Fibroblast of the conjunctiva (primary cell): ENCODE measurements around the gene ABCD3.
A peak's percentile ranks its signal among the peaks of the same experiment; 100 is the strongest.

Experiments
- DNase-seq: peaks from one replicate; pipeline ENCODE4 v3.0.0-alpha.2; 2010; ENCODE audit warnings: low read depth

The ABCD3 gene

GRCh38 chr1:94527447-94528031, 109.3 kb downstream of the ABCD3 start:
- no peak for DNase-seq

- no peak for DNase-seq
Measured at GRCh38 chr1:94528299-94528698, 110.1 kb downstream of the ABCD3 start.

GRCh38 chr1:94528826-94529225, 110.6 kb downstream of the ABCD3 start:
- DNase-seq = no peak

GRCh38 chr1:94529416-94529815, 111.2 kb downstream of the ABCD3 start:
- no peak for DNase-seq

- DNase-seq = no peak
Measured at GRCh38 chr1:94530373-94530878, 112.2 kb downstream of the ABCD3 start.

GRCh38 chr1:94531664-94532063, 113.5 kb downstream of the ABCD3 start:
- no peak for DNase-seq

- DNase-seq = no peak
Measured at GRCh38 chr1:94532077-94532476, 113.9 kb downstream of the ABCD3 start.

- no peak for DNase-seq
Measured at GRCh38 chr1:94535095-94535494, 116.9 kb downstream of the ABCD3 start.

- no peak for DNase-seq
Measured at GRCh38 chr1:94535879-94536278, 117.7 kb downstream of the ABCD3 start.

GRCh38 chr1:94537254-94537653, 119.1 kb downstream of the ABCD3 start:
- DNase-seq = no peak

- no peak for DNase-seq
Measured at GRCh38 chr1:94538243-94538827, 120.1 kb downstream of the ABCD3 start.

- DNase-seq = peak; percentile 31
Measured at GRCh38 chr1:94539496-94539895, 121.3 kb downstream of the ABCD3 start.

GRCh38 chr1:94540440-94541245, 122.5 kb downstream of the ABCD3 start:
- no peak for DNase-seq

- peak; percentile 79 for DNase-seq
Measured at GRCh38 chr1:94541246-94542087, 123.3 kb downstream of the ABCD3 start, which contains the start of gene F3. TSS of gene F3 (minus strand) at chr1:94541759. CDS start at chr1:94541636, 123 bp downstream.

- no peak for DNase-seq
Measured at GRCh38 chr1:94542088-94542870, 124.1 kb downstream of the ABCD3 start.

GRCh38 chr1:94543001-94543400, 124.8 kb downstream of the ABCD3 start:
- DNase-seq = no peak

GRCh38 chr1:94543893-94544635, 125.9 kb downstream of the ABCD3 start:
- DNase-seq = no peak

GRCh38 chr1:94544706-94545490, 126.7 kb downstream of the ABCD3 start:
- peak; percentile 83 for DNase-seq

GRCh38 chr1:94549706-94550105, 131.5 kb downstream of the ABCD3 start:
- DNase-seq = no peak

- no peak for DNase-seq
Measured at GRCh38 chr1:94550396-94550795, 132.2 kb downstream of the ABCD3 start.
